HS-5 (cell line): ENCODE measurements around the gene XPO6.

Source experiments
- DNase-seq: peaks from one replicate; pipeline ENCODE4 v3.0.0-alpha.2; 2012; ENCODE audit warnings: low read depth

The XPO6 gene

GRCh38 chr16:28062261-28062846 is 149.4 kb downstream of the XPO6 start:
- DNase-seq = no peak

- DNase-seq = no peak
These were observed 150.2 kb downstream of the XPO6 start for GRCh38 chr16:28061352-28062101.

- DNase-seq = no peak
These were observed 151.8 kb downstream of the XPO6 start for GRCh38 chr16:28059841-28060575.

- no peak for DNase-seq
These were observed 152.8 kb downstream of the XPO6 start for GRCh38 chr16:28058839-28059589.

GRCh38 chr16:28057949-28058348 is 153.8 kb downstream of the XPO6 start:
- DNase-seq = no peak

- no peak for DNase-seq
These were observed 158.3 kb downstream of the XPO6 start for GRCh38 chr16:28053461-28053860.

- no peak for DNase-seq
These were observed 159.3 kb downstream of the XPO6 start for GRCh38 chr16:28052274-28053128.

- DNase-seq = no peak
These were observed 160.3 kb downstream of the XPO6 start for GRCh38 chr16:28051486-28051885.
